ENCODE data around the gene ARID5A. TPM values are rescaled to one million over a fixed set of nuclear protein-coding genes. Genes with fewer than 3 reads are reported as not detected.

Gene ARID5A
- total and polyA plus RNA-seq, 2 experiments from 2014 or later, result 5.5 to 7.7 TPM

GRCh38 chr2:96546321-96546720, 9.8 kb downstream of the ARID5A start:
- DNase-seq (ENCODE audit: low spot score), result no peak
- Mint-ChIP-seq H3K36me3 (ENCODE audit: low read depth) (peaks cover 22% of the 10 kb centered on the region), H3K4me1 (peaks cover 27% of the 10 kb centered on the region), H3K9me3 (peaks cover 8% of the 10 kb centered on the region; the same call in 2 of the 3 replicates), H3K27me3 (ENCODE audit: insufficient read depth, low read depth, poor library complexity) (peaks cover 12% of the 10 kb centered on the region), H3K27ac (no peak overlapping the region), H3K4me3 (peak overlapping the region; percentile 21; the same call in 1 of the 3 replicates)
- peaks cover 11% of the 10 kb centered on the region for H3K4me1 ChIP-seq (ENCODE audit: insufficient read depth)
- no peaks in the 10 kb centered on the region for H3K36me3 ChIP-seq (ENCODE audit: insufficient read depth)
- peaks cover 10% of the 10 kb centered on the region; the same call in 1 of the 2 replicates for H3K9me2 ChIP-seq (ENCODE audit: insufficient read depth)
- H3K27ac ChIP-seq (ENCODE audit: low read depth), result no peak overlapping the region
- TF ChIP-seq, protein P1, sequence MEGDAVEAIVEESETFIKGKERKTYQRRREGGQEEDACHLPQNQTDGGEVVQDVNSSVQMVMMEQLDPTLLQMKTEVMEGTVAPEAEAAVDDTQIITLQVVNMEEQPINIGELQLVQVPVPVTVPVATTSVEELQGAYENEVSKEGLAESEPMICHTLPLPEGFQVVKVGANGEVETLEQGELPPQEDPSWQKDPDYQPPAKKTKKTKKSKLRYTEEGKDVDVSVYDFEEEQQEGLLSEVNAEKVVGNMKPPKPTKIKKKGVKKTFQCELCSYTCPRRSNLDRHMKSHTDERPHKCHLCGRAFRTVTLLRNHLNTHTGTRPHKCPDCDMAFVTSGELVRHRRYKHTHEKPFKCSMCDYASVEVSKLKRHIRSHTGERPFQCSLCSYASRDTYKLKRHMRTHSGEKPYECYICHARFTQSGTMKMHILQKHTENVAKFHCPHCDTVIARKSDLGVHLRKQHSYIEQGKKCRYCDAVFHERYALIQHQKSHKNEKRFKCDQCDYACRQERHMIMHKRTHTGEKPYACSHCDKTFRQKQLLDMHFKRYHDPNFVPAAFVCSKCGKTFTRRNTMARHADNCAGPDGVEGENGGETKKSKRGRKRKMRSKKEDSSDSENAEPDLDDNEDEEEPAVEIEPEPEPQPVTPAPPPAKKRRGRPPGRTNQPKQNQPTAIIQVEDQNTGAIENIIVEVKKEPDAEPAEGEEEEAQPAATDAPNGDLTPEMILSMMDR (conservative IDR thresholded peaks at IDR 0.05; ENCODE audit: low read depth in 2 of 2), result no peak
- no peak for TF ChIP-seq REST (IDR thresholded peaks at IDR 0.05; ENCODE audit: unreplicated experiment)
- TF ChIP-seq NANOG (IDR thresholded peaks at IDR 0.05; ENCODE audit: borderline replicate concordance), result no peak
- TF ChIP-seq ZNF331 (CRISPR knock-in tag; IDR thresholded peaks at IDR 0.05; ENCODE audit: low read depth), result no peak
- TF ChIP-seq JUNB (IDR thresholded peaks at IDR 0.05; ENCODE audit: unreplicated experiment), result no peak
- TF ChIP-seq STAT1 (IDR thresholded peaks at IDR 0.05; ENCODE audit: unreplicated experiment), result no peak
- TF ChIP-seq POLR2AphosphoS5 (IDR thresholded peaks at IDR 0.05; ENCODE audit: low read depth), result no peak
- no peak for TF ChIP-seq EZH2 (IDR thresholded peaks at IDR 0.05; ENCODE audit: low read depth, unreplicated experiment)
- TF ChIP-seq, protein P2, sequence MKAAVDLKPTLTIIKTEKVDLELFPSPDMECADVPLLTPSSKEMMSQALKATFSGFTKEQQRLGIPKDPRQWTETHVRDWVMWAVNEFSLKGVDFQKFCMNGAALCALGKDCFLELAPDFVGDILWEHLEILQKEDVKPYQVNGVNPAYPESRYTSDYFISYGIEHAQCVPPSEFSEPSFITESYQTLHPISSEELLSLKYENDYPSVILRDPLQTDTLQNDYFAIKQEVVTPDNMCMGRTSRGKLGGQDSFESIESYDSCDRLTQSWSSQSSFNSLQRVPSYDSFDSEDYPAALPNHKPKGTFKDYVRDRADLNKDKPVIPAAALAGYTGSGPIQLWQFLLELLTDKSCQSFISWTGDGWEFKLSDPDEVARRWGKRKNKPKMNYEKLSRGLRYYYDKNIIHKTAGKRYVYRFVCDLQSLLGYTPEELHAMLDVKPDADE (IDR thresholded peaks at IDR 0.05), result no peak
- TF ChIP-seq, protein P3, sequence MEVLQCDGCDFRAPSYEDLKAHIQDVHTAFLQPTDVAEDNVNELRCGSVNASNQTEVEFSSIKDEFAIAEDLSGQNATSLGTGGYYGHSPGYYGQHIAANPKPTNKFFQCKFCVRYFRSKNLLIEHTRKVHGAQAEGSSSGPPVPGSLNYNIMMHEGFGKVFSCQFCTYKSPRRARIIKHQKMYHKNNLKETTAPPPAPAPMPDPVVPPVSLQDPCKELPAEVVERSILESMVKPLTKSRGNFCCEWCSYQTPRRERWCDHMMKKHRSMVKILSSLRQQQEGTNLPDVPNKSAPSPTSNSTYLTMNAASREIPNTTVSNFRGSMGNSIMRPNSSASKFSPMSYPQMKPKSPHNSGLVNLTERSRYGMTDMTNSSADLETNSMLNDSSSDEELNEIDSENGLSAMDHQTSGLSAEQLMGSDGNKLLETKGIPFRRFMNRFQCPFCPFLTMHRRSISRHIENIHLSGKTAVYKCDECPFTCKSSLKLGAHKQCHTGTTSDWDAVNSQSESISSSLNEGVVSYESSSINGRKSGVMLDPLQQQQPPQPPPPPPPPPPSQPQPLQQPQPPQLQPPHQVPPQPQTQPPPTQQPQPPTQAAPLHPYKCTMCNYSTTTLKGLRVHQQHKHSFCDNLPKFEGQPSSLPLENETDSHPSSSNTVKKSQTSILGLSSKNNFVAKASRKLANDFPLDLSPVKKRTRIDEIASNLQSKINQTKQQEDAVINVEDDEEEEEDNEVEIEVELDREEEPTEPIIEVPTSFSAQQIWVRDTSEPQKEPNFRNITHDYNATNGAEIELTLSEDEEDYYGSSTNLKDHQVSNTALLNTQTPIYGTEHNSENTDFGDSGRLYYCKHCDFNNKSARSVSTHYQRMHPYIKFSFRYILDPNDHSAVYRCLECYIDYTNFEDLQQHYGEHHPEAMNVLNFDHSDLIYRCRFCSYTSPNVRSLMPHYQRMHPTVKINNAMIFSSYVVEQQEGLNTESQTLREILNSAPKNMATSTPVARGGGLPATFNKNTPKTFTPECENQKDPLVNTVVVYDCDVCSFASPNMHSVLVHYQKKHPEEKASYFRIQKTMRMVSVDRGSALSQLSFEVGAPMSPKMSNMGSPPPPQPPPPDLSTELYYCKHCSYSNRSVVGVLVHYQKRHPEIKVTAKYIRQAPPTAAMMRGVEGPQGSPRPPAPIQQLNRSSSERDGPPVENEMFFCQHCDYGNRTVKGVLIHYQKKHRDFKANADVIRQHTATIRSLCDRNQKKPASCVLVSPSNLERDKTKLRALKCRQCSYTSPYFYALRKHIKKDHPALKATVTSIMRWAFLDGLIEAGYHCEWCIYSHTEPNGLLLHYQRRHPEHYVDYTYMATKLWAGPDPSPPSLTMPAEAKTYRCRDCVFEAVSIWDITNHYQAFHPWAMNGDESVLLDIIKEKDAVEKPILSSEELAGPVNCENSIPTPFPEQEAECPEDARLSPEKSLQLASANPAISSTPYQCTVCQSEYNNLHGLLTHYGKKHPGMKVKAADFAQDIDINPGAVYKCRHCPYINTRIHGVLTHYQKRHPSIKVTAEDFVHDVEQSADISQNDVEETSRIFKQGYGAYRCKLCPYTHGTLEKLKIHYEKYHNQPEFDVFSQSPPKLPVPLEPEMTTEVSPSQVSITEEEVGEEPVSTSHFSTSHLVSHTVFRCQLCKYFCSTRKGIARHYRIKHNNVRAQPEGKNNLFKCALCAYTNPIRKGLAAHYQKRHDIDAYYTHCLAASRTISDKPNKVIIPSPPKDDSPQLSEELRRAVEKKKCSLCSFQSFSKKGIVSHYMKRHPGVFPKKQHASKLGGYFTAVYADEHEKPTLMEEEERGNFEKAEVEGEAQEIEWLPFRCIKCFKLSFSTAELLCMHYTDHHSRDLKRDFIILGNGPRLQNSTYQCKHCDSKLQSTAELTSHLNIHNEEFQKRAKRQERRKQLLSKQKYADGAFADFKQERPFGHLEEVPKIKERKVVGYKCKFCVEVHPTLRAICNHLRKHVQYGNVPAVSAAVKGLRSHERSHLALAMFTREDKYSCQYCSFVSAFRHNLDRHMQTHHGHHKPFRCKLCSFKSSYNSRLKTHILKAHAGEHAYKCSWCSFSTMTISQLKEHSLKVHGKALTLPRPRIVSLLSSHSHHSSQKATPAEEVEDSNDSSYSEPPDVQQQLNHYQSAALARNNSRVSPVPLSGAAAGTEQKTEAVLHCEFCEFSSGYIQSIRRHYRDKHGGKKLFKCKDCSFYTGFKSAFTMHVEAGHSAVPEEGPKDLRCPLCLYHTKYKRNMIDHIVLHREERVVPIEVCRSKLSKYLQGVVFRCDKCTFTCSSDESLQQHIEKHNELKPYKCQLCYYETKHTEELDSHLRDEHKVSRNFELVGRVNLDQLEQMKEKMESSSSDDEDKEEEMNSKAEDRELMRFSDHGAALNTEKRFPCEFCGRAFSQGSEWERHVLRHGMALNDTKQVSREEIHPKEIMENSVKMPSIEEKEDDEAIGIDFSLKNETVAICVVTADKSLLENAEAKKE (CRISPR knock-in tag; IDR thresholded peaks at IDR 0.05), result no peak
- no peak for TF ChIP-seq CREB1 (CRISPR knock-in tag; IDR thresholded peaks at IDR 0.05; ENCODE audit: low read depth)
- H3F3A ChIP-seq (replicated peaks; ENCODE audit: low read depth), result peaks cover 8% of the 10 kb centered on the region; the same call in 1 of the 2 replicates
- no peaks in the 10 kb centered on the region for H3K27me3 ChIP-seq (ENCODE audit: insufficient read depth)
- H4K20me1 ChIP-seq (replicated peaks; ENCODE audit: insufficient read depth), result no peaks in the 10 kb centered on the region
- ATAC-seq, result no peak
- no peak overlapping the region for H3K4me3 ChIP-seq
- H2AFZ ChIP-seq, result no peak overlapping the region
- 0 out of 2 replicates have a peak, but pooled peaks cover 3% of the 10 kb centered on the region for H3K79me2 ChIP-seq (replicated peaks; ENCODE audit: insufficient read depth)
- no peak overlapping the region for H3K4me2 ChIP-seq
